WTC11 (cell line): Measurements from ENCODE around the gene DRAM2. TPM values are rescaled to one million over a fixed set of nuclear protein-coding genes. Genes with fewer than 3 reads are reported as not detected.

Source experiments
- ATAC-seq: fragments of 200-7000 bp; cut with Tn5 transposase; 2 replicates; pipeline ENCODE4 v1.10.0; 2021; ENCODE audit warnings: mild to moderate bottlenecking, moderate library complexity
- CTCF ChIA-PET: fragments of 300-600 bp; sonication (Branson Sonifier 250); formaldehyde crosslinking; loops from one replicate; lab custom pipeline; 2021; ENCODE audit warnings: antibody characterized with exemption; lab: Charles Lee
- POLR2A ChIA-PET: fragments of 350-600 bp; sonication (Branson Sonifier 250); formaldehyde crosslinking; loops from one replicate; lab custom pipeline; 2021; ENCODE audit warnings: antibody characterized with exemption; lab: Charles Lee
- DNase-seq: peaks from one replicate; pipeline ENCODE4 v3.0.0; 2021; ENCODE audit warnings: low spot score
- H3K27ac Mint-ChIP-seq: 2 replicates; pipeline ENCODE4 v1.8.0; 2021; ENCODE audit warnings: mixed read lengths
- H3K27me3 Mint-ChIP-seq: 2 replicates; pipeline ENCODE4 v1.8.0; 2021; ENCODE audit warnings: low read depth, mild to moderate bottlenecking, moderate library complexity, mixed read lengths
- H3K36me3 Mint-ChIP-seq: 2 replicates; pipeline ENCODE4 v1.8.0; 2021; ENCODE audit warnings: mixed read lengths
- H3K4me1 Mint-ChIP-seq: 2 replicates; pipeline ENCODE4 v1.8.0; 2022; ENCODE audit warnings: mixed read lengths
- H3K4me3 Mint-ChIP-seq: 2 replicates; pipeline ENCODE4 v1.8.0; 2021; ENCODE audit warnings: mild to moderate bottlenecking, moderate library complexity, mixed read lengths
- H3K9me3 Mint-ChIP-seq: 2 replicates; pipeline ENCODE4 v1.8.0; 2021; ENCODE audit warnings: mixed read lengths
- CTCF ChIP-seq: fragments of 200-600 bp; IDR thresholded peaks from 2 replicates; pipeline ENCODE4 v1.8.0; 2022; ENCODE audit warnings: antibody characterized with exemption
- HMGXB4 ChIP-seq: sonication (generic); formaldehyde crosslinking; IDR thresholded peaks from 2 replicates; pipeline ENCODE4 v1.8.1; 2023; ENCODE audit warnings: mild to moderate bottlenecking, moderate library complexity, missing genetic modification reagents
- NFE2L1 ChIP-seq: sonication (generic); formaldehyde crosslinking; IDR thresholded peaks from 2 replicates; pipeline ENCODE4 v1.8.1; 2023; ENCODE audit warnings: missing genetic modification reagents
- RELA ChIP-seq: sonication (generic); formaldehyde crosslinking; IDR thresholded peaks from 2 replicates; pipeline ENCODE4 v1.8.1; 2022; ENCODE audit warnings: missing genetic modification reagents, mild to moderate bottlenecking, borderline replicate concordance
- STAT6 ChIP-seq: sonication (generic); formaldehyde crosslinking; conservative IDR thresholded peaks from 2 replicates; pipeline ENCODE4 v1.8.1; 2023; ENCODE audit warnings: mild to moderate bottlenecking, low read depth, missing genetic modification reagents, moderate library complexity
- USF2 ChIP-seq: sonication (generic); formaldehyde crosslinking; IDR thresholded peaks from 2 replicates; pipeline ENCODE4 v1.8.1; 2023; ENCODE audit warnings: mild to moderate bottlenecking, missing genetic modification reagents, moderate library complexity
- ZNF671 ChIP-seq: fragments of 250-450 bp; sonication (Bioruptor Pico); IDR thresholded peaks from 2 replicates; pipeline ENCODE4 v1.8.0; 2021; ENCODE audit warnings: mild to moderate bottlenecking
- total RNA-seq: library from RNA; stranded (reverse); gene quantifications from 3 replicates; pipeline ENCODE4 v1.2.3, GENCODE V29; 2021
- TF ChIP-seq, protein P1 (sequence below): sonication (generic); formaldehyde crosslinking; IDR thresholded peaks from 2 replicates; pipeline ENCODE4 v1.8.0; 2023; ENCODE audit warnings: mild to moderate bottlenecking, missing genetic modification reagents
- TF ChIP-seq, protein P2 (sequence below): fragments of 250-450 bp; sonication (Bioruptor Pico); IDR thresholded peaks from 2 replicates; pipeline ENCODE4 v1.8.0; 2021; ENCODE audit warnings: mild to moderate bottlenecking
- TF ChIP-seq, protein P3 (sequence below): sonication (generic); formaldehyde crosslinking; IDR thresholded peaks from 2 replicates; pipeline ENCODE4 v1.8.0; 2023; ENCODE audit warnings: missing genetic modification reagents, mild to moderate bottlenecking, borderline replicate concordance
- TF ChIP-seq, protein P4 (sequence below): sonication (generic); formaldehyde crosslinking; IDR thresholded peaks from 2 replicates; pipeline ENCODE4 v1.8.1; 2023; ENCODE audit warnings: mild to moderate bottlenecking, missing genetic modification reagents, borderline replicate concordance

DRAM2 gene
- total RNA-seq, 1 experiment from 2014 or later: 34.3 TPM

- TF ChIP-seq, protein P1, sequence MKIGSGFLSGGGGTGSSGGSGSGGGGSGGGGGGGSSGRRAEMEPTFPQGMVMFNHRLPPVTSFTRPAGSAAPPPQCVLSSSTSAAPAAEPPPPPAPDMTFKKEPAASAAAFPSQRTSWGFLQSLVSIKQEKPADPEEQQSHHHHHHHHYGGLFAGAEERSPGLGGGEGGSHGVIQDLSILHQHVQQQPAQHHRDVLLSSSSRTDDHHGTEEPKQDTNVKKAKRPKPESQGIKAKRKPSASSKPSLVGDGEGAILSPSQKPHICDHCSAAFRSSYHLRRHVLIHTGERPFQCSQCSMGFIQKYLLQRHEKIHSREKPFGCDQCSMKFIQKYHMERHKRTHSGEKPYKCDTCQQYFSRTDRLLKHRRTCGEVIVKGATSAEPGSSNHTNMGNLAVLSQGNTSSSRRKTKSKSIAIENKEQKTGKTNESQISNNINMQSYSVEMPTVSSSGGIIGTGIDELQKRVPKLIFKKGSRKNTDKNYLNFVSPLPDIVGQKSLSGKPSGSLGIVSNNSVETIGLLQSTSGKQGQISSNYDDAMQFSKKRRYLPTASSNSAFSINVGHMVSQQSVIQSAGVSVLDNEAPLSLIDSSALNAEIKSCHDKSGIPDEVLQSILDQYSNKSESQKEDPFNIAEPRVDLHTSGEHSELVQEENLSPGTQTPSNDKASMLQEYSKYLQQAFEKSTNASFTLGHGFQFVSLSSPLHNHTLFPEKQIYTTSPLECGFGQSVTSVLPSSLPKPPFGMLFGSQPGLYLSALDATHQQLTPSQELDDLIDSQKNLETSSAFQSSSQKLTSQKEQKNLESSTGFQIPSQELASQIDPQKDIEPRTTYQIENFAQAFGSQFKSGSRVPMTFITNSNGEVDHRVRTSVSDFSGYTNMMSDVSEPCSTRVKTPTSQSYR: no peak
- TF ChIP-seq, all 79 proteins: peak for 0
These were observed 36.8 kb upstream of the DRAM2 start (continued) for GRCh38 chr1:111176678-111177077.

- Mint-ChIP-seq H3K4me3 (no peak overlapping the region), H3K36me3 (peaks cover 9% of the 10 kb centered on the region), H3K4me1 (no peaks in the 10 kb centered on the region), H3K9me3 (no peaks in the 10 kb centered on the region), H3K27me3 (no peaks in the 10 kb centered on the region), H3K27ac (no peak overlapping the region)
- no peak for TF ChIP-seq USF2
- TF ChIP-seq RELA (CRISPR knock-in tag): no peak
- no peak for TF ChIP-seq NFE2L1 (CRISPR knock-in tag)
- no peak for TF ChIP-seq STAT6
- no peak for TF ChIP-seq HMGXB4
- TF ChIP-seq, protein P2, sequence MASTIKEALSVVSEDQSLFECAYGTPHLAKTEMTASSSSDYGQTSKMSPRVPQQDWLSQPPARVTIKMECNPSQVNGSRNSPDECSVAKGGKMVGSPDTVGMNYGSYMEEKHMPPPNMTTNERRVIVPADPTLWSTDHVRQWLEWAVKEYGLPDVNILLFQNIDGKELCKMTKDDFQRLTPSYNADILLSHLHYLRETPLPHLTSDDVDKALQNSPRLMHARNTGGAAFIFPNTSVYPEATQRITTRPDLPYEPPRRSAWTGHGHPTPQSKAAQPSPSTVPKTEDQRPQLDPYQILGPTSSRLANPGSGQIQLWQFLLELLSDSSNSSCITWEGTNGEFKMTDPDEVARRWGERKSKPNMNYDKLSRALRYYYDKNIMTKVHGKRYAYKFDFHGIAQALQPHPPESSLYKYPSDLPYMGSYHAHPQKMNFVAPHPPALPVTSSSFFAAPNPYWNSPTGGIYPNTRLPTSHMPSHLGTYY: no peak
- TF ChIP-seq, protein P3, sequence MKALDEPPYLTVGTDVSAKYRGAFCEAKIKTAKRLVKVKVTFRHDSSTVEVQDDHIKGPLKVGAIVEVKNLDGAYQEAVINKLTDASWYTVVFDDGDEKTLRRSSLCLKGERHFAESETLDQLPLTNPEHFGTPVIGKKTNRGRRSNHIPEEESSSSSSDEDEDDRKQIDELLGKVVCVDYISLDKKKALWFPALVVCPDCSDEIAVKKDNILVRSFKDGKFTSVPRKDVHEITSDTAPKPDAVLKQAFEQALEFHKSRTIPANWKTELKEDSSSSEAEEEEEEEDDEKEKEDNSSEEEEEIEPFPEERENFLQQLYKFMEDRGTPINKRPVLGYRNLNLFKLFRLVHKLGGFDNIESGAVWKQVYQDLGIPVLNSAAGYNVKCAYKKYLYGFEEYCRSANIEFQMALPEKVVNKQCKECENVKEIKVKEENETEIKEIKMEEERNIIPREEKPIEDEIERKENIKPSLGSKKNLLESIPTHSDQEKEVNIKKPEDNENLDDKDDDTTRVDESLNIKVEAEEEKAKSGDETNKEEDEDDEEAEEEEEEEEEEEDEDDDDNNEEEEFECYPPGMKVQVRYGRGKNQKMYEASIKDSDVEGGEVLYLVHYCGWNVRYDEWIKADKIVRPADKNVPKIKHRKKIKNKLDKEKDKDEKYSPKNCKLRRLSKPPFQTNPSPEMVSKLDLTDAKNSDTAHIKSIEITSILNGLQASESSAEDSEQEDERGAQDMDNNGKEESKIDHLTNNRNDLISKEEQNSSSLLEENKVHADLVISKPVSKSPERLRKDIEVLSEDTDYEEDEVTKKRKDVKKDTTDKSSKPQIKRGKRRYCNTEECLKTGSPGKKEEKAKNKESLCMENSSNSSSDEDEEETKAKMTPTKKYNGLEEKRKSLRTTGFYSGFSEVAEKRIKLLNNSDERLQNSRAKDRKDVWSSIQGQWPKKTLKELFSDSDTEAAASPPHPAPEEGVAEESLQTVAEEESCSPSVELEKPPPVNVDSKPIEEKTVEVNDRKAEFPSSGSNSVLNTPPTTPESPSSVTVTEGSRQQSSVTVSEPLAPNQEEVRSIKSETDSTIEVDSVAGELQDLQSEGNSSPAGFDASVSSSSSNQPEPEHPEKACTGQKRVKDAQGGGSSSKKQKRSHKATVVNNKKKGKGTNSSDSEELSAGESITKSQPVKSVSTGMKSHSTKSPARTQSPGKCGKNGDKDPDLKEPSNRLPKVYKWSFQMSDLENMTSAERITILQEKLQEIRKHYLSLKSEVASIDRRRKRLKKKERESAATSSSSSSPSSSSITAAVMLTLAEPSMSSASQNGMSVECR (CRISPR knock-in tag): no peak
- TF ChIP-seq ZNF671 (CRISPR knock-in tag): no peak
- no peak for TF ChIP-seq CTCF
- TF ChIP-seq, protein P4, sequence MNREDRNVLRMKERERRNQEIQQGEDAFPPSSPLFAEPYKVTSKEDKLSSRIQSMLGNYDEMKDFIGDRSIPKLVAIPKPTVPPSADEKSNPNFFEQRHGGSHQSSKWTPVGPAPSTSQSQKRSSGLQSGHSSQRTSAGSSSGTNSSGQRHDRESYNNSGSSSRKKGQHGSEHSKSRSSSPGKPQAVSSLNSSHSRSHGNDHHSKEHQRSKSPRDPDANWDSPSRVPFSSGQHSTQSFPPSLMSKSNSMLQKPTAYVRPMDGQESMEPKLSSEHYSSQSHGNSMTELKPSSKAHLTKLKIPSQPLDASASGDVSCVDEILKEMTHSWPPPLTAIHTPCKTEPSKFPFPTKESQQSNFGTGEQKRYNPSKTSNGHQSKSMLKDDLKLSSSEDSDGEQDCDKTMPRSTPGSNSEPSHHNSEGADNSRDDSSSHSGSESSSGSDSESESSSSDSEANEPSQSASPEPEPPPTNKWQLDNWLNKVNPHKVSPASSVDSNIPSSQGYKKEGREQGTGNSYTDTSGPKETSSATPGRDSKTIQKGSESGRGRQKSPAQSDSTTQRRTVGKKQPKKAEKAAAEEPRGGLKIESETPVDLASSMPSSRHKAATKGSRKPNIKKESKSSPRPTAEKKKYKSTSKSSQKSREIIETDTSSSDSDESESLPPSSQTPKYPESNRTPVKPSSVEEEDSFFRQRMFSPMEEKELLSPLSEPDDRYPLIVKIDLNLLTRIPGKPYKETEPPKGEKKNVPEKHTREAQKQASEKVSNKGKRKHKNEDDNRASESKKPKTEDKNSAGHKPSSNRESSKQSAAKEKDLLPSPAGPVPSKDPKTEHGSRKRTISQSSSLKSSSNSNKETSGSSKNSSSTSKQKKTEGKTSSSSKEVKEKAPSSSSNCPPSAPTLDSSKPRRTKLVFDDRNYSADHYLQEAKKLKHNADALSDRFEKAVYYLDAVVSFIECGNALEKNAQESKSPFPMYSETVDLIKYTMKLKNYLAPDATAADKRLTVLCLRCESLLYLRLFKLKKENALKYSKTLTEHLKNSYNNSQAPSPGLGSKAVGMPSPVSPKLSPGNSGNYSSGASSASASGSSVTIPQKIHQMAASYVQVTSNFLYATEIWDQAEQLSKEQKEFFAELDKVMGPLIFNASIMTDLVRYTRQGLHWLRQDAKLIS (CRISPR knock-in tag): no peak
- no peak for DNase-seq
- no peak for ATAC-seq
- CTCF ChIA-PET: no interaction called here
- POLR2A ChIA-PET: no interaction called here
These were observed 35.5 kb upstream of the DRAM2 start for GRCh38 chr1:111175349-111175748.
